Activated T-cell treated with anti-CD3 and anti-CD28 coated beads, Interleukin-2, amount 50 U/mL, for 4 hours (primary cell): ENCODE measurements around the gene KIF16B. TPM values are rescaled to one million over a fixed set of nuclear protein-coding genes. Genes with fewer than 3 reads are reported as not detected.

Source experiments
- ATAC-seq, 2 donors: fragments of 200-7000 bp; cut with Tn5 transposase; one replicate each; pipeline ENCODE4 v1.10.0; 2021
- DNase-seq: peaks from one replicate; pipeline ENCODE4 v3.0.0-alpha.2; 2020
- H3K27me3 Mint-ChIP-seq: one replicate; pipeline ENCODE4 v1.8.0; 2021; ENCODE audit warnings: low read depth, mixed read lengths
- H3K36me3 Mint-ChIP-seq: one replicate; pipeline ENCODE4 v1.8.0; 2022; ENCODE audit warnings: mixed read lengths; ENCODE audit not compliant: insufficient read depth
- H3K4me1 Mint-ChIP-seq: one replicate; pipeline ENCODE4 v1.8.0; 2021; ENCODE audit warnings: low read depth, mixed read lengths
- H3K4me3 Mint-ChIP-seq: one replicate; pipeline ENCODE4 v1.8.0; 2021; ENCODE audit warnings: mild to moderate bottlenecking, moderate library complexity, mixed read lengths
- H3K9me3 Mint-ChIP-seq: one replicate; pipeline ENCODE4 v1.8.0; 2021; ENCODE audit warnings: mixed read lengths
- total RNA-seq, 3 donors: library from RNA; stranded (reverse); gene quantifications; one replicate each; pipeline ENCODE4 v1.2.1, GENCODE V29; 2021

KIF16B gene
- total RNA-seq, 3 donors from 2014 or later = 3.7 to 6.4 (median 4.8) TPM

DNA sequence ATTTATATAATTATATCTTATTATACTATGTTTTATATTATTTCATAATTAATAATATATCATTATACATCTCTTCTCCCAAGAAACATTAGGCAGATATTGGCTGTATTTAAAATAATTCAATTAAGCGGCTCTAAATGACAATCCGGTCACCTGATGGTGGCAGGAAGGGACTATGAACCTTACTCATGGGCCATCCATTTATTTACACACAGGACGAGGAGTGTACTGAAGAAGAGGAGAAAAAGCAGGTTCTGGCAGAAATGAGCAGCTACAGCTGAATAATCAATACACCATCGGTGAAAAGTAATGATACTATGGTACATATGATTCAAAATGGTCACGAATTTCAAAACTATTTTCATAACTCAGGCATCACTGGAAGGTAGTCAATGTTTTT is 277.7 kb downstream of the KIF16B start:
- no peak for DNase-seq
- peaks cover 13% of the 10 kb centered on the region for H3K36me3 Mint-ChIP-seq
- H3K4me3 Mint-ChIP-seq = no peak overlapping the region
- no peaks in the 10 kb centered on the region for H3K4me1 Mint-ChIP-seq
- no peak for ATAC-seq
- H3K27me3 Mint-ChIP-seq = no peaks in the 10 kb centered on the region
- peaks cover 3% of the 10 kb centered on the region for H3K9me3 Mint-ChIP-seq

DNA sequence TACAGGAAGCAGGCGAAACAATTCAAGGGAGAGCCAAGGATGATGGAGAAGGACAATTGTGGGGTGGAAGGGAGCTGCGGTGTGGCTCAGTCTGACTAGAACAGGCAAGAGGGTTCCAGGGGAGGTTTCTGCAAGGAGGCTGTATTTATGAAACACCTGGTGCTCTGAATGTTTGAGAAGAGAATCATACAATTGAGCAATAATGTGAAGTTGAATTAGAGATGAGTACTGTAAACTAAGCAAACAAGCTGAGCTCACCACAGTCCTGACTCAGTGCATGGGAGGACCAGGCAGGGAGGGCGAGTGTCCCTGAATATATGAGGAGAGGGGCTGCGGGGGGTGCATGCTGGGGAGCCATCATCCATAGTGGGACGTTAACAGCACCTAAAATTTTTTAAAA is 279.7 kb downstream of the KIF16B start:
- H3K27me3 Mint-ChIP-seq = no peaks in the 10 kb centered on the region
- ATAC-seq = no peak

DNA sequence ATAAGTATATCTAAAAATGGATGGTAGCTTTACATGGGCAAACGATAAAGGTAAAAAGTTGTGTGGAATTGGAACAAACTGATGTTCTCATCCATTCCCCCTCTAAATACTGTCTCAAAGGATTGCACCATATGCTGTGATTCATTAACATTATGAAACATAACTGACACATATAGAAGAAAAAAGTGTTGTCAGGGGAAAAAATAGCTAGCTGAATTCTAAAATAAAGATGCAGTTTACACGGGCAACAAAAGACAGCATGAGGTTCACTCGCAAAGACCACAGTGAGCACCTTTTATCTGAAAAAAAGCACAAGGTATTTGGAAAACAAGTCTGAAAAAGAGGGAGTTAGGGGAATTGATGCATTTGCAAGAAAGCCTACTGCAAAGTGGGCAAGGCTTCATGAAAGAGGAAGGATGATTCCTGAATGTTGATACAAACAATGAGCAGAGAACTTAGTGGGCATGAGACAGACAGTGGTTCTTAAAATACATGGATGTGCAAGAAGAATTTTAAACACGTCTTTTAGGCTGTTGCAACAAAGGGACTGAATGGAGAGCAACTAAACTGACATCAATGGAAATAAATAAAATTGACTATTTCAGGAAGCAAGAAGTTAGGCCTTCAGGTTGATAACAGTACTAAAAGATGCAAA is 280.9 kb downstream of the KIF16B start:
- Mint-ChIP-seq H3K9me3 (no peaks in the 10 kb centered on the region), H3K4me1 (no peaks in the 10 kb centered on the region), H3K36me3 (peaks cover 14% of the 10 kb centered on the region), H3K4me3 (no peak overlapping the region), H3K27me3 (no peaks in the 10 kb centered on the region)
- ATAC-seq (no peak), DNase-seq (no peak)

More for the DNA sequence above, 279.7 kb downstream of the KIF16B start:
- Mint-ChIP-seq H3K4me3 (no peak overlapping the region), H3K9me3 (peaks cover 3% of the 10 kb centered on the region), H3K4me1 (no peaks in the 10 kb centered on the region), H3K36me3 (peaks cover 19% of the 10 kb centered on the region)
- no peak for DNase-seq

DNA sequence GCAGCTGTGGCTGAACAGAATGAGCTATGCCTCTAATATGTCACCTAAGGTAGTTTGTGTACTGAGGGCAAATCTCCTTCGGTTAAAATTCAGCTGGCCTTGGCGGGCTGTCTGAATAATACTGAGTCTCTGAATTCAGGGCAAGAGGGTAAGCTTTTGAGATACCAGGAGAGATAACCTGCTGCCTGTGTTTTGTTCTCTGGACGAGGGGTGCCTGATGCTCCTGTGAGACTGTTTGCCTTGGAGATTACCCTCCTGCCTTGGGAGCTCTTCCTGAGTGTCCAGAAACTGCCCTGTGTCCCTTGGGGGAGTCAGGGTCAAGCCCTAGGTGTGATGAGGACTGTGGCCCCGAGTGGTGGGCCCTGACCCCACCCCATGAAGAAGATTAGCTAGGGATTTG is 282.9 kb downstream of the KIF16B start:
- Mint-ChIP-seq H3K36me3 (peaks cover 16% of the 10 kb centered on the region), H3K4me3 (no peak overlapping the region), H3K27me3 (no peaks in the 10 kb centered on the region), H3K4me1 (no peaks in the 10 kb centered on the region), H3K9me3 (no peaks in the 10 kb centered on the region)
- DNase-seq (no peak), ATAC-seq (no peak)

DNA sequence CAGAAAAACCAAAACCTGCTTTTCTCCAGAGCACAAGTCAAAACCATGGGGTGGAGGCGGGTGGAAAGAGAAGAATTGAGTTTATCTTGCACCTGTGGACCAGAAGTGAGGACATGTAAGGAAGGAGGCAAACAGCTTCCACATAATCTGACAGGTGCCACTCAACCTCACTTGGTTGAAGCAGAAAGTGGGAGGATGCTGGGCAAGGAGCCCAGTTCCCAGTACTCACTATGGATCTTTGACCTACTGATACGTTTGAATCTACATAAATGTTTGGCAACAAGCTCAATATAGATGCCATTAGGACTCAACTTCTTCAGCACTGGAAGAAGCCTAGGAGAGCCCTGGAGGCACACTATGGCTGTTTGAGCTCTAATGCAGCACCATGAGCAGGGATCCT is 285.5 kb downstream of the KIF16B start:
- Mint-ChIP-seq H3K36me3 (peaks cover 21% of the 10 kb centered on the region), H3K27me3 (no peaks in the 10 kb centered on the region), H3K4me1 (no peaks in the 10 kb centered on the region), H3K4me3 (no peak overlapping the region), H3K9me3 (no peaks in the 10 kb centered on the region)
- no peak for DNase-seq
- no peak for ATAC-seq

DNA sequence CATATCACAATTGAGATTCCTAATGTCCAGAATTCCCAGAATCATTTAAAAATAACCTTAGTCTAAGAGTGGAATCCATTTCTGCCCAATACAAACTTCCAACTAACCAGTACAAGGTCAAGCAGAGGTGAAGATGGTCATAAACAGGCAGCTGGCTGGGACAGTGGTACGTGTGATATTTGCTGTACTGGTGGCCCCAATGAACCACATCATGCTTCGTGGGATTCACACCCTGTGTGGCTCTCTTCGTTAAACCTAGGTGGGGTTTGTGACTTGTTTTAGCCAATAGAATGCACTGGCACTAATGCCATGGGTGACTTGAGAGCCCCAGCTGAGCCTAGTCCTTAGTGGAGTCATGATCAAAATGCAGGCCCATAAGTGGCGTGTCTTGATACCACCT is 286.6 kb downstream of the KIF16B start:
- ATAC-seq = no peak
- H3K36me3 Mint-ChIP-seq = peaks cover 21% of the 10 kb centered on the region

DNA sequence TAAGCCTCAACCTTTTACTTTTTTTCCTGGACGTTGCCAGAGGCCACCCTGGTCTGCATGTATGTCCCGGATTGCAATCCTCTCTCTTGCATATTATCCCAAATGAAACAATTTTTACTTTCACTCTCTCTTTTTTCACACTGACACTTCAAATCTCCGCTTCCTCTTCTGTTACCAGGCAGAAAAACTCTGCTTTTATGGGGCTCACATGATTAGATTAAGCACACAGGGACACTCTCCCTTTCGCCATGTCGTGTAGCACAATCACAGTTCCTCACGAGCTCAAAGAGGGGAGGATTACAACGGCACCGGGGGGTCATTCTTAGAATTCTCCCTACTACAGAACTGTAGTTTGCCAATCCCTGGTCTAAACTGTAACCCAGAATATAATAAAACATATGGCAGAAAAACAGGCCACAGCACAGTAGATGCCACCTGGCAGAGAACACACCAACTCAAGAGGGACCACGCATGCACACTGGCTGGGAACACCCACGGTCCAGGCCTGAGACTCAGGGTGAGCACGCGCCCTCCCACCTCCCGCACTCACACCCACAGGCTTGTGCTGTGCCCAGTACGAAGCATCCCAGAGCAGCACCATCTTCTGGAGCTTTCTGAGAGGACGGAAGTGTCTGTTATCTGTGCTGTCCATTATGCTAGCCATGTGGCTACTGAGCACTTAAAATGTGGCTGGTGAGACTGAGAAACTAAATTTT is 288.7 kb downstream of the KIF16B start:
- no peaks in the 10 kb centered on the region for H3K9me3 Mint-ChIP-seq
- no peak overlapping the region for H3K4me3 Mint-ChIP-seq
- ATAC-seq (no peak), DNase-seq (no peak)
- H3K36me3 Mint-ChIP-seq = peaks cover 11% of the 10 kb centered on the region
- no peaks in the 10 kb centered on the region for H3K27me3 Mint-ChIP-seq
- H3K4me1 Mint-ChIP-seq = no peaks in the 10 kb centered on the region

More for the DNA sequence above, 286.6 kb downstream of the KIF16B start:
- H3K9me3 Mint-ChIP-seq = no peaks in the 10 kb centered on the region
- no peaks in the 10 kb centered on the region for H3K27me3 Mint-ChIP-seq
- no peak overlapping the region for H3K4me3 Mint-ChIP-seq
- no peak for DNase-seq
- H3K4me1 Mint-ChIP-seq = no peaks in the 10 kb centered on the region

DNA sequence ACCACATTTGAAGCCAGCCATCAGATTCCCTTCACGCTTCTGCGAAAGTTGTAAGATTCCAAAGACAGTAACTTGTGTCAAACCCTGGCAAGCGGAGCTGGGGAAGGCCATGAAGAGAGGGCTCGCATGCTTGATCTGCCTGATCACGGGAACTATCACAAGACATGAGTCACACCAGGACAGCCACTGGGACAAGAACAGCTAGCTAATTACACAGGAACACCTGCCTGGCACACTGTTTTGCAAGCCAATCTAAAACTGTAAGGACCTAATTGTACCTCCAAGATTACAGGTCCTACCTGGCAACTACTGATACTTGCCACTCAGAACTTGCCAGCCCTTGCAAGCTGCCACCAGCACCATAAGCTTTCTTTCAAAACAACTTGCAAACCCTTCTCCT is 289.3 kb downstream of the KIF16B start:
- peaks cover 8% of the 10 kb centered on the region for H3K36me3 Mint-ChIP-seq
- H3K4me3 Mint-ChIP-seq = no peak overlapping the region
- no peaks in the 10 kb centered on the region for H3K4me1 Mint-ChIP-seq
- ATAC-seq (no peak), DNase-seq (no peak)
- H3K9me3 Mint-ChIP-seq = no peaks in the 10 kb centered on the region
- no peaks in the 10 kb centered on the region for H3K27me3 Mint-ChIP-seq

DNA sequence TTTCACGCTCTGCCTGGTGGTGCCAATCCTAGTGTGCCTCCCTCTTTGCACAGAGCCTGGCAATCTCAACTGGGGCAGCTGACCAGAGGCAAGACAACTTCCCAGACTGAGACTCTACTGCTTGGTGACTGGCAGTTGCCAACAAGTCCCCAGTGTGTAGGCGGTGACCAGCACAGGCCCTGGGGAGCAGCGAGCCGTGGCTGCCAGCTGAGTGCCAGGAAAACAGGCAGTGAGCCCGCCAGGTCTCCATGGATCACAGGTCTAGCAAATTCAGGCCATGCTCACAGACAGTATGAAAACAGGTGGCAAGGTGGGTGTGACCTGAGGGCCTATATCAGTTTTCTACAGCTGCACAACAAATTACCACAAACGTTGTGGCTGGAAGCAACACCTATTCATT is 289.9 kb downstream of the KIF16B start:
- ATAC-seq = no peak
- Mint-ChIP-seq H3K9me3 (no peaks in the 10 kb centered on the region), H3K4me1 (no peaks in the 10 kb centered on the region), H3K4me3 (no peak overlapping the region), H3K27me3 (no peaks in the 10 kb centered on the region), H3K36me3 (peaks cover 8% of the 10 kb centered on the region)
- no peak for DNase-seq

DNA sequence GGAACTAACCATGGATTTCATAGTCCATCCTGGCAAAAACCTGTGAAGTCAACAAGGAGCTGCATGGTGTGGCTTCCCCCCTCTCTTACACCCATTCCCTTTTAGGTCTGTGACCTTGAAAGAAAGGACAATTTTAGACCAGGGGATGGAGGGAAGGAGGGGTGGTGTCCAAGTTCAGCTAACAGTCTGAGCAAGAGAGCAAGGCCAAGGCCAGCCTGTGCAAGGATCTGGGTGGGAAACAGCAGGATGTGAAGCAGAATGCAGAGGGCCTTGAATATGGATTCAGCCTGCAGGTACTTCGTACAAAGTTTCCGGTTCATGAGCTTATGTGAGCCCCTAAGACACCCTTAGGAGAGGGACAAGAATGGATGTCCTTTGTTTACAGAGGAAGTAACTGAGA is 293.0 kb downstream of the KIF16B start:
- ATAC-seq (no peak), DNase-seq (no peak)
- Mint-ChIP-seq H3K27me3 (no peaks in the 10 kb centered on the region), H3K4me3 (no peak overlapping the region), H3K4me1 (no peaks in the 10 kb centered on the region), H3K36me3 (peaks cover 6% of the 10 kb centered on the region), H3K9me3 (no peaks in the 10 kb centered on the region)

DNA sequence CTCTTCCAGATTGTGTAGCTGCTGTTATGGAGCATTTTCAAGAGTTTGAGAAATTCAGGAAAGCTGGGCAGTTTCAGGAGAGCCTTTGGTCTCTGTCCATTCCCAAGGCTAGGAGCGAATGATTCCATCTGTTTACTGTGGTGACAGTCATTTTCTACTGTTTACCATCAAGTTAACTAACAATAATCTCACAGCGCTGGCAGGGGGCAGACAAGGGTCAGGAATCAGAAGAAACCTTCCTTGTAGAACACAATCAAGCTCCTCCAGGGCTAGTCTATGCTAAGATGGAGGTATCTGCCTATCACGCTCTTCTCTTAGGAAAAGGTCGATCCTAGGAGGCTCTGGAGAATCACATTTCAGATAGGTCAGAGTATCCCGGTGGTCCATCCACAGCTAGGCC is 293.9 kb downstream of the KIF16B start:
- no peak for ATAC-seq
- H3K4me3 Mint-ChIP-seq = no peak overlapping the region
- H3K36me3 Mint-ChIP-seq = peaks cover 4% of the 10 kb centered on the region
- no peaks in the 10 kb centered on the region for H3K9me3 Mint-ChIP-seq
- DNase-seq = no peak
- no peaks in the 10 kb centered on the region for H3K4me1 Mint-ChIP-seq
- H3K27me3 Mint-ChIP-seq = no peaks in the 10 kb centered on the region

DNA sequence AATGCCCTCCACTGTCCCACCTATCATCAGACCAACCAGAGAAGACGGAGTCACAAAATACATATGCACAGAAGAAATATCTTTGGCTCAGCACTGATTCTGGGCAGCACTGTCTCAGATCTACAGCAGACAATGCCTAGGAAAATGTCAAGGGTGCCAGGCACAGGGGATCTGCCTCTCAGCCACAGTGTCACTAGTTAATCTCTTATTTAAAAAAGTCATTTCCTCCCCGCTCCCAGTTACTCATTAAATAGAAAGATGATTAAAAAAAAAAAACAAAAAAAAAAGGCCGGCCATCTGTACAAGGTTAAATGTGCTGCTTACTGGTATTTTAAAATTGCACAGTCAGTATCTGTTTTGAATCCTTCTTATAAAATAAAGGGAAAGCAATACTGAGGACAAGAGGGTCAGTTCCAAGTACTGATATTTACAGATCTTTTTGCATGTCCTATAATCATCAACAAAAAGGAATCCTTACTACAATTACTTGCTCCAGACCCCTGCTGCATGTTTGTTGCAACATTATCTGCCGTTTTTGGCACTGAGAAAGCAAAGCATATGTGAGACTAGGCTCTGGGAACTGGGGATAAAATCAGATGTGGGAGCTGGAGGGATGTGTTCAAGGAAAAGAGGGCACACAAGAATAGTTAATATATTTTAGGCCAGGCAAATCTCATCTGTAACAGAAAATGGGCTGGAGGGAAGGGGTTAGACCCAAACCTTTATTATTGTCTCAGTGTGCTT is 299.3 kb downstream of the KIF16B start:
- H3K4me1 Mint-ChIP-seq = no peaks in the 10 kb centered on the region
- ATAC-seq (no peak), DNase-seq (no peak)
- H3K36me3 Mint-ChIP-seq = peaks cover 22% of the 10 kb centered on the region
- H3K4me3 Mint-ChIP-seq = no peak overlapping the region
- no peaks in the 10 kb centered on the region for H3K27me3 Mint-ChIP-seq
- H3K9me3 Mint-ChIP-seq = no peaks in the 10 kb centered on the region

DNA sequence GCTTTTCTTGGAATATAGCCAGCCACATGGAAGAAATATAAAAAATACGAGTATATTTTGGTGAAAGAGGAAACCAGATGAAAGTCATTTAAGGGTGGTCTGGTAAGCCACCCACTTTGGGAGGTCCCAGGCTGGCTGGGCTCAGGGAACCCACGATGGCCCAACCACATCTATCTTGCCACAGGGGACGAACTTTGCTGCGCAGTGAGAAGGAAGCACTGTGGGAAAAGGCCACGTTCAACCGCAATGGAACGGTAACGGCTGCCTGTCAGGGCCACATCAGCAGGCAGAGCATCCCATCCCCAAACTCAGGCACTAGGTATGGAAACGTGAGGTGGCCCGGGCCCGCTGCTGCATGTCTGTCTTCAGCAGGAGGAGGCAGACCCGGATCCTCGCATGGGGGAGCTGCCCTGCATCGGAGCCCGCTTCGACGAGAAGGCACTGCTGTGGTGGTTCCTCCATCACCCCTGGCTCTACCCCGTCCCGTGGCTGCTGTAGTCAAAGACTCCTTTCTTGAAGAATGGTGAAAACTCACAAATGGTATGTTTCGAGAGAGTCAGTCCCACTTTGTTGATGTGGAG is 300.4 kb downstream of the KIF16B start:
- peaks cover 3% of the 10 kb centered on the region for H3K9me3 Mint-ChIP-seq
- H3K27me3 Mint-ChIP-seq = no peaks in the 10 kb centered on the region

DNA sequence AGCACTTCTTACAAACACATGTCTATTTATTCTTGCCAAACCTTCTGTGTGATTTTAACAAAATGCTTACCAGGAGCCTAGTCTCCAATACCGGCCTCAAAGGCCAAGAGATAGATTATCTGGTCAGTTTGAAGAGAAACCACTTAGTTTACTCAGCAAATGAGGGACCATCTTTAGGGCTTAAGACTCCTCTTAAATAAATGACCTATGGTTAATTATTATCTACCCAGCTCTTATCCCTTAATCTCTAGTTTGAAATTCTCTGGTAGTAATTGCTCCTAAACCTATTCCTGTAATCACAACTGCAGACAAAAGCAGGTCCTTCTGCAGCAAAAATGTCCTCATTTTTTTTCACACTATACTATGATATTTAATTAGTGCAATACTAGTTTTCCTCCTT is 301.8 kb downstream of the KIF16B start:
- Mint-ChIP-seq H3K4me3 (no peak overlapping the region), H3K9me3 (peaks cover 11% of the 10 kb centered on the region), H3K4me1 (no peaks in the 10 kb centered on the region), H3K27me3 (no peaks in the 10 kb centered on the region), H3K36me3 (peaks cover 22% of the 10 kb centered on the region)
- DNase-seq (no peak), ATAC-seq (no peak)

More for the DNA sequence above, 300.4 kb downstream of the KIF16B start:
- DNase-seq (no peak), ATAC-seq (no peak)
- H3K4me3 Mint-ChIP-seq = no peak overlapping the region
- H3K36me3 Mint-ChIP-seq = peaks cover 22% of the 10 kb centered on the region
- no peaks in the 10 kb centered on the region for H3K4me1 Mint-ChIP-seq
